Measurements from ENCODE around the gene BHLHE41.

Gene BHLHE41

GRCh38 chr12:26150736-26151450, 26.1 kb upstream of the BHLHE41 start:
- ATAC-seq (replicated peaks), result no peak
- Mint-ChIP-seq H3K9me3 (no peaks in the 10 kb centered on the region), H3K27ac (no peak overlapping the region), H3K36me3 (ENCODE audit: insufficient read depth) (no peaks in the 10 kb centered on the region), H3K4me3 (no peak overlapping the region), H3K4me1 (ENCODE audit: low read depth in 2 of 2) (no peaks in the 10 kb centered on the region), H3K27me3 (peaks cover 29 to 40% of the 10 kb centered on the region in 2 donors)
- no peak for DNase-seq

- no peaks in the 10 kb centered on the region for H3K4me1 Mint-ChIP-seq (ENCODE audit: low read depth in 2 of 2)
- peaks cover 27 to 35% of the 10 kb centered on the region in 2 donors for H3K27me3 Mint-ChIP-seq
- H3K9me3 Mint-ChIP-seq, result no peaks in the 10 kb centered on the region
- H3K36me3 Mint-ChIP-seq (ENCODE audit: insufficient read depth), result no peaks in the 10 kb centered on the region
- no peak overlapping the region for H3K27ac Mint-ChIP-seq
- ATAC-seq (replicated peaks) (no peak), DNase-seq (no peak)
- no peak overlapping the region for H3K4me3 Mint-ChIP-seq
These were observed 25.2 kb upstream of the BHLHE41 start for GRCh38 chr12:26149968-26150500.

- ATAC-seq (replicated peaks), result no peak
These were observed 23.5 kb upstream of the BHLHE41 start for GRCh38 chr12:26148291-26148690.

GRCh38 chr12:26143291-26143690, 18.5 kb upstream of the BHLHE41 start:
- Mint-ChIP-seq H3K27ac (no peak overlapping the region), H3K27me3 (peaks cover 5 to 7% of the 10 kb centered on the region in 2 donors), H3K4me3 (no peak overlapping the region), H3K9me3 (no peaks in the 10 kb centered on the region), H3K4me1 (ENCODE audit: low read depth in 2 of 2) (no peaks in the 10 kb centered on the region), H3K36me3 (ENCODE audit: insufficient read depth) (no peaks in the 10 kb centered on the region)
- no peak for ATAC-seq (replicated peaks)
- DNase-seq, result no peak

More at GRCh38 chr12:26148291-26148690, 23.5 kb upstream of the BHLHE41 start:
- no peak for DNase-seq
- H3K4me3 Mint-ChIP-seq, result no peak overlapping the region
- H3K27me3 Mint-ChIP-seq, result peaks cover 19 to 28% of the 10 kb centered on the region in 2 donors
- no peaks in the 10 kb centered on the region for H3K9me3 Mint-ChIP-seq
- H3K36me3 Mint-ChIP-seq (ENCODE audit: insufficient read depth), result no peaks in the 10 kb centered on the region
- no peaks in the 10 kb centered on the region for H3K4me1 Mint-ChIP-seq (ENCODE audit: low read depth in 2 of 2)
- H3K27ac Mint-ChIP-seq, result no peak overlapping the region

GRCh38 chr12:26138860-26139259, 14.0 kb upstream of the BHLHE41 start:
- H3K4me1 Mint-ChIP-seq (ENCODE audit: low read depth in 2 of 2), result no peaks in the 10 kb centered on the region
- H3K27ac Mint-ChIP-seq, result no peak overlapping the region
- no peak for ATAC-seq (replicated peaks)
- no peak overlapping the region for H3K4me3 Mint-ChIP-seq
- no peak for DNase-seq
- H3K27me3 Mint-ChIP-seq, result peaks cover 16% of the 10 kb centered on the region in 2 donors
- H3K9me3 Mint-ChIP-seq, result no peaks in the 10 kb centered on the region
- no peaks in the 10 kb centered on the region for H3K36me3 Mint-ChIP-seq (ENCODE audit: insufficient read depth)

- ATAC-seq (replicated peaks) (no peak), DNase-seq (no peak)
- no peak overlapping the region for H3K4me3 Mint-ChIP-seq
- H3K36me3 Mint-ChIP-seq (ENCODE audit: insufficient read depth), result no peaks in the 10 kb centered on the region
- H3K27ac Mint-ChIP-seq, result no peak overlapping the region
- no peaks in the 10 kb centered on the region for H3K4me1 Mint-ChIP-seq (ENCODE audit: low read depth in 2 of 2)
- H3K27me3 Mint-ChIP-seq, result peaks cover 33 to 35% of the 10 kb centered on the region in 2 donors
- H3K9me3 Mint-ChIP-seq, result no peaks in the 10 kb centered on the region
These were observed 11.9 kb upstream of the BHLHE41 start for GRCh38 chr12:26136688-26137087.

GRCh38 chr12:26135571-26135970, 10.7 kb upstream of the BHLHE41 start:
- no peak overlapping the region for H3K4me3 Mint-ChIP-seq
- ATAC-seq (replicated peaks) (no peak), DNase-seq (no peak)
- H3K27me3 Mint-ChIP-seq, result peaks cover 43 to 44% of the 10 kb centered on the region in 2 donors
- H3K4me1 Mint-ChIP-seq (ENCODE audit: low read depth in 2 of 2), result no peaks in the 10 kb centered on the region
- H3K27ac Mint-ChIP-seq, result no peak overlapping the region
- no peaks in the 10 kb centered on the region for H3K36me3 Mint-ChIP-seq (ENCODE audit: insufficient read depth)
- no peaks in the 10 kb centered on the region for H3K9me3 Mint-ChIP-seq

GRCh38 chr12:26135010-26135420, 10.2 kb upstream of the BHLHE41 start:
- DNase-seq, result no peak
- H3K9me3 Mint-ChIP-seq, result no peaks in the 10 kb centered on the region
- no peak overlapping the region for H3K27ac Mint-ChIP-seq
- no peak overlapping the region for H3K4me3 Mint-ChIP-seq
- H3K4me1 Mint-ChIP-seq (ENCODE audit: low read depth in 2 of 2), result no peaks in the 10 kb centered on the region
- no peak for ATAC-seq (replicated peaks)
- no peaks in the 10 kb centered on the region for H3K36me3 Mint-ChIP-seq (ENCODE audit: insufficient read depth)
- peaks cover 43 to 46% of the 10 kb centered on the region in 2 donors for H3K27me3 Mint-ChIP-seq

- H3K4me3 Mint-ChIP-seq, result no peak overlapping the region
- ATAC-seq (replicated peaks), result no peak
- H3K9me3 Mint-ChIP-seq, result no peaks in the 10 kb centered on the region
- no peak overlapping the region for H3K27ac Mint-ChIP-seq
- DNase-seq, result no peak
- no peaks in the 10 kb centered on the region for H3K36me3 Mint-ChIP-seq (ENCODE audit: insufficient read depth)
- peaks cover 43 to 46% of the 10 kb centered on the region in 2 donors for H3K27me3 Mint-ChIP-seq
- no peaks in the 10 kb centered on the region for H3K4me1 Mint-ChIP-seq (ENCODE audit: low read depth in 2 of 2)
These were observed 9.7 kb upstream of the BHLHE41 start for GRCh38 chr12:26134540-26134939.

GRCh38 chr12:26133521-26133920, 8.7 kb upstream of the BHLHE41 start:
- Mint-ChIP-seq H3K36me3 (ENCODE audit: insufficient read depth) (no peaks in the 10 kb centered on the region), H3K27ac (no peak overlapping the region), H3K27me3 (peaks cover 50 to 56% of the 10 kb centered on the region in 2 donors), H3K4me3 (no peak overlapping the region), H3K4me1 (ENCODE audit: low read depth in 2 of 2) (no peaks in the 10 kb centered on the region), H3K9me3 (no peaks in the 10 kb centered on the region)
- DNase-seq (no peak), ATAC-seq (replicated peaks) (no peak)

GRCh38 chr12:26132866-26133265, 8.0 kb upstream of the BHLHE41 start:
- Mint-ChIP-seq H3K36me3 (ENCODE audit: insufficient read depth) (no peaks in the 10 kb centered on the region), H3K4me1 (ENCODE audit: low read depth in 2 of 2) (no peaks in the 10 kb centered on the region), H3K4me3 (no peak overlapping the region), H3K27me3 (peaks cover 56 to 63% of the 10 kb centered on the region in 2 donors), H3K9me3 (no peaks in the 10 kb centered on the region), H3K27ac (no peak overlapping the region)
- DNase-seq (no peak), ATAC-seq (replicated peaks) (no peak)

GRCh38 chr12:26131936-26132335, 7.1 kb upstream of the BHLHE41 start:
- Mint-ChIP-seq H3K4me1 (ENCODE audit: low read depth in 2 of 2) (peaks cover 0 to under 1% of the 10 kb centered on the region in 2 donors), H3K4me3 (no peak overlapping the region), H3K27ac (no peak overlapping the region), H3K9me3 (no peaks in the 10 kb centered on the region), H3K27me3 (peaks cover 66 to 72% of the 10 kb centered on the region in 2 donors), H3K36me3 (ENCODE audit: insufficient read depth) (no peaks in the 10 kb centered on the region)
- no peak for ATAC-seq (replicated peaks)
- DNase-seq, result no peak

GRCh38 chr12:26130728-26131127, 5.9 kb upstream of the BHLHE41 start:
- DNase-seq, result no peak
- no peak overlapping the region for H3K27ac Mint-ChIP-seq
- H3K27me3 Mint-ChIP-seq, result peaks cover 74 to 80% of the 10 kb centered on the region in 2 donors
- no peaks in the 10 kb centered on the region for H3K9me3 Mint-ChIP-seq
- H3K36me3 Mint-ChIP-seq (ENCODE audit: insufficient read depth), result no peaks in the 10 kb centered on the region
- peak; percentile 31 for ATAC-seq (replicated peaks)
- peaks cover 4 to 7% of the 10 kb centered on the region in 2 donors for H3K4me1 Mint-ChIP-seq (ENCODE audit: low read depth in 2 of 2)
- no peak overlapping the region for H3K4me3 Mint-ChIP-seq

GRCh38 chr12:26128168-26128567, 3.3 kb upstream of the BHLHE41 start:
- no peaks in the 10 kb centered on the region for H3K36me3 Mint-ChIP-seq (ENCODE audit: insufficient read depth)
- H3K27me3 Mint-ChIP-seq, result peaks cover 74 to 82% of the 10 kb centered on the region in 2 donors
- no peaks in the 10 kb centered on the region for H3K9me3 Mint-ChIP-seq
- no peak overlapping the region for H3K4me3 Mint-ChIP-seq
- ATAC-seq (replicated peaks) (no peak), DNase-seq (no peak)
- no peak overlapping the region for H3K27ac Mint-ChIP-seq
- H3K4me1 Mint-ChIP-seq (ENCODE audit: low read depth in 2 of 2), result peaks cover 17 to 25% of the 10 kb centered on the region in 2 donors
